ENCODE measurements around the gene COL6A2. TPM values are rescaled to one million over a fixed set of nuclear protein-coding genes. Genes with fewer than 3 reads are reported as not detected.

COL6A2 gene
- polyA plus RNA-seq, 1 of the 3 experiments (the other 2 are of a cell fraction): 108 TPM

DNA sequence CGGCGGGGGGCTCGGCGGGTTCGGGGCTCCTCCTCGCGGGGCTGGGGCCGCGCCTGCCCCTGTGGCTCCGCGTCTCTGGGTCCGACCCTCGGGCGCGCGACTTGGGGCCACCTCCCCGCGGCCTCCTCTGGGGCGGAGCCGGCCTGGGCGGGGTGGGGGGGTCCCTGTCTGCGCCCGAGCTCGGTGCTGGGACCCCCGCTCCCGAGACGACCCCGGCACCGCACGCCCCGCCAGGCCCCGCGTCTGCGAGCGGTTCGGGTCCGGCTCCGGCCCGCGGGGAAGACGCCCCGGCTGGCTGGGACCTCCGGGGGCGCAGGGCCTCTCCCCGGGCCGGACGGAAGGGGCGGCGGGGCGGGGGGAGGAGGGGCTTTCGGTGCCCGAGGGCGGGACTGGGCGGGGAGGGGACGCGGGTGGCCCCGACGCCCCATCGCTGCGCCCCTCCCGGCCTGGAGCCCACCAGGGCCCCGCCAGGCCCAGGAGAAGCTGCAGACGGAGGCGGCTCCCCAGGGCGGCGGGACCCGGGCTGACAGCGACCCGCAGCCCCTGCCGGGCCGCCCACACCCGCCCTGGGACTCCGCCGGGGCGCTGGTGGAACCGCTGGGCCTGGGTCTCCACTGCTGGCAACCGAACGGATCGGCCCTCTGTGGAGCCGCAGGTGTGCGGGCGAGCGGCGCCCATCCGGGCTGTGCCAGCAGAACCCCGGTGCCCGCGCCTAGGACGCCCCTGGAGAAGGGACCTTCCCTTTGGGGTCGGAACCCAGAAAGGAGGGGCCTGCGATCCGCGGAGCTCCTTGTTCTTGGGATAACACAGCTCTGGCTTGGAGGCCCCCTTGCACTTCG, 610 bp downstream of the COL6A2 start:
- 59% methylated on average over 7 of the region's 94 CpGs for WGBS (ENCODE audit: low lambda C conversion rate)
- Histone ChIP-seq H3K4me3 (ENCODE audit: low read depth in 2 of 2, low read length in 1 of 2) (peak overlapping the region; percentile 66 to 67), H4K20me1 (ENCODE audit: insufficient read depth) (peaks cover 2% of the 10 kb centered on the region; the same call in 1 of the 2 replicates), H3F3A (replicated peaks; ENCODE audit: insufficient read depth) (peaks cover 6% of the 10 kb centered on the region), H3K9me2 (no peaks in the 10 kb centered on the region), H2AFZ (ENCODE audit: low read depth) (peak overlapping the region; percentile 65), H3K9ac (peak overlapping the region; percentile 75), H3K4me2 (peak overlapping the region; percentile 90), H3K4me1 (ENCODE audit: control insufficient read depth in 1 of 2, insufficient read depth in 2 of 2, low read depth in 1 of 2, low read length in 1 of 2) (peaks cover 0 to 6% of the 10 kb centered on the region in 2 experiments; a peak in 1 of 4 replicates), H3K27me3 (ENCODE audit: insufficient read depth) (no peaks in the 10 kb centered on the region), H3K27ac (ENCODE audit: low read depth in 2 of 2, low read length in 1 of 2) (peak overlapping the region in 1 of 2 experiments; percentile 56; a peak in 1 of 4 replicates), H3K36me3 (replicated peaks in 1 of 2; ENCODE audit: control insufficient read depth in 1 of 2, insufficient read depth in 2 of 2, low read length in 1 of 2) (peaks cover 0 to 29% of the 10 kb centered on the region in 2 experiments), H3K79me2 (ENCODE audit: insufficient read depth) (peaks cover 50% of the 10 kb centered on the region), H3K9me3 (peaks cover 19% of the 10 kb centered on the region; the same call in 1 of the 2 replicates)
- TF ChIP-seq RFX5 (IDR thresholded peaks at IDR 0.05; ENCODE audit: low read length) (no peak), TCF12 (IDR thresholded peaks at IDR 0.05) (no peak), POLR2AphosphoS5 (IDR thresholded peaks at IDR 0.05; ENCODE audit: low read depth, low read length) (no peak), NFIC (IDR thresholded peaks at IDR 0.05; ENCODE audit: borderline replicate concordance) (no peak), EZH2phosphoT487 (IDR thresholded peaks at IDR 0.05; ENCODE audit: borderline replicate concordance, low read depth) (no peak)
- TF ChIP-seq, protein P1, sequence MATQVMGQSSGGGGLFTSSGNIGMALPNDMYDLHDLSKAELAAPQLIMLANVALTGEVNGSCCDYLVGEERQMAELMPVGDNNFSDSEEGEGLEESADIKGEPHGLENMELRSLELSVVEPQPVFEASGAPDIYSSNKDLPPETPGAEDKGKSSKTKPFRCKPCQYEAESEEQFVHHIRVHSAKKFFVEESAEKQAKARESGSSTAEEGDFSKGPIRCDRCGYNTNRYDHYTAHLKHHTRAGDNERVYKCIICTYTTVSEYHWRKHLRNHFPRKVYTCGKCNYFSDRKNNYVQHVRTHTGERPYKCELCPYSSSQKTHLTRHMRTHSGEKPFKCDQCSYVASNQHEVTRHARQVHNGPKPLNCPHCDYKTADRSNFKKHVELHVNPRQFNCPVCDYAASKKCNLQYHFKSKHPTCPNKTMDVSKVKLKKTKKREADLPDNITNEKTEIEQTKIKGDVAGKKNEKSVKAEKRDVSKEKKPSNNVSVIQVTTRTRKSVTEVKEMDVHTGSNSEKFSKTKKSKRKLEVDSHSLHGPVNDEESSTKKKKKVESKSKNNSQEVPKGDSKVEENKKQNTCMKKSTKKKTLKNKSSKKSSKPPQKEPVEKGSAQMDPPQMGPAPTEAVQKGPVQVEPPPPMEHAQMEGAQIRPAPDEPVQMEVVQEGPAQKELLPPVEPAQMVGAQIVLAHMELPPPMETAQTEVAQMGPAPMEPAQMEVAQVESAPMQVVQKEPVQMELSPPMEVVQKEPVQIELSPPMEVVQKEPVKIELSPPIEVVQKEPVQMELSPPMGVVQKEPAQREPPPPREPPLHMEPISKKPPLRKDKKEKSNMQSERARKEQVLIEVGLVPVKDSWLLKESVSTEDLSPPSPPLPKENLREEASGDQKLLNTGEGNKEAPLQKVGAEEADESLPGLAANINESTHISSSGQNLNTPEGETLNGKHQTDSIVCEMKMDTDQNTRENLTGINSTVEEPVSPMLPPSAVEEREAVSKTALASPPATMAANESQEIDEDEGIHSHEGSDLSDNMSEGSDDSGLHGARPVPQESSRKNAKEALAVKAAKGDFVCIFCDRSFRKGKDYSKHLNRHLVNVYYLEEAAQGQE (IDR thresholded peaks at IDR 0.05; ENCODE audit: low read depth, low read length): no peak
- TF ChIP-seq, protein P2, sequence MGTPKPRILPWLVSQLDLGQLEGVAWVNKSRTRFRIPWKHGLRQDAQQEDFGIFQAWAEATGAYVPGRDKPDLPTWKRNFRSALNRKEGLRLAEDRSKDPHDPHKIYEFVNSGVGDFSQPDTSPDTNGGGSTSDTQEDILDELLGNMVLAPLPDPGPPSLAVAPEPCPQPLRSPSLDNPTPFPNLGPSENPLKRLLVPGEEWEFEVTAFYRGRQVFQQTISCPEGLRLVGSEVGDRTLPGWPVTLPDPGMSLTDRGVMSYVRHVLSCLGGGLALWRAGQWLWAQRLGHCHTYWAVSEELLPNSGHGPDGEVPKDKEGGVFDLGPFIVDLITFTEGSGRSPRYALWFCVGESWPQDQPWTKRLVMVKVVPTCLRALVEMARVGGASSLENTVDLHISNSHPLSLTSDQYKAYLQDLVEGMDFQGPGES (IDR thresholded peaks at IDR 0.05; ENCODE audit: low read depth, low read length): no peak
- TF ChIP-seq, protein P3, sequence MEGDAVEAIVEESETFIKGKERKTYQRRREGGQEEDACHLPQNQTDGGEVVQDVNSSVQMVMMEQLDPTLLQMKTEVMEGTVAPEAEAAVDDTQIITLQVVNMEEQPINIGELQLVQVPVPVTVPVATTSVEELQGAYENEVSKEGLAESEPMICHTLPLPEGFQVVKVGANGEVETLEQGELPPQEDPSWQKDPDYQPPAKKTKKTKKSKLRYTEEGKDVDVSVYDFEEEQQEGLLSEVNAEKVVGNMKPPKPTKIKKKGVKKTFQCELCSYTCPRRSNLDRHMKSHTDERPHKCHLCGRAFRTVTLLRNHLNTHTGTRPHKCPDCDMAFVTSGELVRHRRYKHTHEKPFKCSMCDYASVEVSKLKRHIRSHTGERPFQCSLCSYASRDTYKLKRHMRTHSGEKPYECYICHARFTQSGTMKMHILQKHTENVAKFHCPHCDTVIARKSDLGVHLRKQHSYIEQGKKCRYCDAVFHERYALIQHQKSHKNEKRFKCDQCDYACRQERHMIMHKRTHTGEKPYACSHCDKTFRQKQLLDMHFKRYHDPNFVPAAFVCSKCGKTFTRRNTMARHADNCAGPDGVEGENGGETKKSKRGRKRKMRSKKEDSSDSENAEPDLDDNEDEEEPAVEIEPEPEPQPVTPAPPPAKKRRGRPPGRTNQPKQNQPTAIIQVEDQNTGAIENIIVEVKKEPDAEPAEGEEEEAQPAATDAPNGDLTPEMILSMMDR (IDR thresholded peaks at IDR 0.05): no peak
- TF ChIP-seq, protein P4, sequence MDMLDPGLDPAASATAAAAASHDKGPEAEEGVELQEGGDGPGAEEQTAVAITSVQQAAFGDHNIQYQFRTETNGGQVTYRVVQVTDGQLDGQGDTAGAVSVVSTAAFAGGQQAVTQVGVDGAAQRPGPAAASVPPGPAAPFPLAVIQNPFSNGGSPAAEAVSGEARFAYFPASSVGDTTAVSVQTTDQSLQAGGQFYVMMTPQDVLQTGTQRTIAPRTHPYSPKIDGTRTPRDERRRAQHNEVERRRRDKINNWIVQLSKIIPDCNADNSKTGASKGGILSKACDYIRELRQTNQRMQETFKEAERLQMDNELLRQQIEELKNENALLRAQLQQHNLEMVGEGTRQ (IDR thresholded peaks at IDR 0.05; ENCODE audit: borderline replicate concordance, low read depth, low read length): no peak
- ChIA-PET CTCF (interaction anchor here (0.8 to 1.9 kb wide), 6 partner anchors 17 to 125 kb away, joined by 3 to 11 read pairs (median 4); no protein-coding TSS in a partner anchor), POLR2A (interaction anchor here (0.5 to 0.7 kb wide), 2 partner anchors 125 to 126 kb away, joined by 3 to 4 read pairs; no protein-coding TSS in a partner anchor)
- DNase-seq: peak; percentile 86

Data from SK-N-SH (cell line).